IMR-90 (cell line): ENCODE measurements around the gene THSD8. TPM values are rescaled to one million over a fixed set of nuclear protein-coding genes. Genes with fewer than 3 reads are reported as not detected.
A peak's percentile ranks its signal among the peaks of the same experiment; 100 is the strongest.

Source experiments
- ATAC-seq: fragments of 200-7000 bp; cut with Tn5 transposase; 2 replicates; pipeline ENCODE4 v1.9.1; 2020; ENCODE audit warnings: low read depth, mild to moderate bottlenecking, moderate library complexity
- BruUV-seq: library from RNA; stranded (reverse); fragments of 400-500 nt; replicated peaks from 2 replicates; lab custom pipeline; 2021; lab: Mats Ljungman, UMichigan
- CTCF ChIA-PET: fragments of 300-600 bp; formaldehyde crosslinking; extraction: SDS; loops from one replicate; lab custom pipeline; 2021; ENCODE audit warnings: antibody characterized with exemption; lab: Yijun Ruan, JAX
- POLR2A ChIA-PET: fragments of 300-600 bp; sonication (Branson Sonifier 250); formaldehyde crosslinking; loops from one replicate; lab custom pipeline; 2022; ENCODE audit warnings: antibody characterized with exemption; ENCODE audit not compliant: unreplicated experiment; lab: Charles Lee
- DNase-seq: peaks from one replicate; pipeline ENCODE4 v3.0.0; 2013
- H2AFZ ChIP-seq: replicated peaks from 2 replicates; pipeline ENCODE3; 2013; ENCODE audit warnings: low read length, mild to moderate bottlenecking; ENCODE audit not compliant: poor library complexity
- H2AK5ac ChIP-seq: 2 replicates; pipeline ENCODE4 v1.6.1; 2013; ENCODE audit warnings: low read depth, low read length, inconsistent platforms
- H2AK9ac ChIP-seq: replicated peaks from 2 replicates; pipeline ENCODE3; 2013; ENCODE audit warnings: mild to moderate bottlenecking, low read depth, low read length, moderate library complexity; ENCODE audit not compliant: poor library complexity
- H2BK120ac ChIP-seq: 2 replicates; pipeline ENCODE4 v1.6.1; 2013; ENCODE audit warnings: low read depth, low read length, inconsistent platforms
- H2BK15ac ChIP-seq: 3 replicates; pipeline ENCODE4 v1.6.1; 2013; ENCODE audit warnings: low read depth, low read length, inconsistent platforms
- H2BK20ac ChIP-seq: 2 replicates; pipeline ENCODE4 v1.6.1; 2013; ENCODE audit warnings: low read depth, mild to moderate bottlenecking, inconsistent platforms, low read length, moderate library complexity
- H2BK5ac ChIP-seq: 2 replicates; pipeline ENCODE4 v1.6.1; 2013; ENCODE audit warnings: mild to moderate bottlenecking, low read depth, low read length, inconsistent platforms; ENCODE audit not compliant: poor library complexity, severe bottlenecking
- H3K14ac ChIP-seq: replicated peaks from 2 replicates; pipeline ENCODE4 v1.6.1; 2013; ENCODE audit warnings: low read depth, low read length, inconsistent platforms
- H3K18ac ChIP-seq: 2 replicates; pipeline ENCODE4 v1.6.1; 2013; ENCODE audit warnings: low read depth, low read length, control low read depth
- H3K23ac ChIP-seq: 2 replicates; pipeline ENCODE4 v1.6.1; 2013; ENCODE audit warnings: low read depth, low read length, inconsistent platforms
- H3K27ac ChIP-seq: 2 replicates; pipeline ENCODE4 v1.5.1; 2013; ENCODE audit warnings: mild to moderate bottlenecking, control low read depth, low read length; ENCODE audit not compliant: insufficient read depth
- H3K27me3 ChIP-seq: 2 replicates; pipeline ENCODE4 v1.6.1; 2013; ENCODE audit warnings: low read length; ENCODE audit not compliant: control insufficient read depth, insufficient read depth
- H3K36me3 ChIP-seq: 2 replicates; pipeline ENCODE4 v1.6.1; 2013; ENCODE audit warnings: low read length, mixed read lengths; ENCODE audit not compliant: control insufficient read depth, insufficient read depth
- H3K4ac ChIP-seq: 2 replicates; pipeline ENCODE4 v1.6.1; 2013; ENCODE audit warnings: low read depth, low read length, inconsistent platforms
- H3K4me1 ChIP-seq: 2 replicates; pipeline ENCODE4 v1.6.1; 2013; ENCODE audit warnings: low read length, mixed read lengths; ENCODE audit not compliant: control insufficient read depth, insufficient read depth
- H3K4me2 ChIP-seq: 2 replicates; pipeline ENCODE4 v1.6.1; 2013; ENCODE audit warnings: low read depth, mild to moderate bottlenecking, control low read depth, low read length, moderate library complexity
- H3K4me3 ChIP-seq: 2 replicates; pipeline ENCODE4 v1.5.1; 2013; ENCODE audit warnings: low read depth, mild to moderate bottlenecking, control low read depth, low read length, moderate library complexity; ENCODE audit not compliant: insufficient read depth
- H3K56ac ChIP-seq: 2 replicates; pipeline ENCODE4 v1.6.1; 2013; ENCODE audit warnings: low read length, inconsistent platforms; ENCODE audit not compliant: insufficient read depth; ENCODE audit errors: extremely low read depth
- H3K79me1 ChIP-seq, 2 experiments: 2 replicates each; pipeline ENCODE4 v1.6.1; 2013; ENCODE audit warnings: low read length in 2 of 2, inconsistent platforms in 1 of 2, low read depth in 1 of 2
- H3K9ac ChIP-seq: 2 replicates; pipeline ENCODE4 v1.6.1; 2013; ENCODE audit warnings: low read depth, low read length, control low read depth
- H3K9me1 ChIP-seq: 2 replicates; pipeline ENCODE4 v1.6.1; 2013; ENCODE audit warnings: low read length, inconsistent platforms; ENCODE audit not compliant: insufficient read depth
- H3K9me3 ChIP-seq: 2 replicates; pipeline ENCODE4 v1.6.1; 2013; ENCODE audit warnings: low read length; ENCODE audit not compliant: control insufficient read depth, insufficient read depth
- H4K20me1 ChIP-seq: 2 replicates; pipeline ENCODE4 v1.6.1; 2013; ENCODE audit warnings: low read length, inconsistent platforms; ENCODE audit not compliant: insufficient read depth
- H4K5ac ChIP-seq: 2 replicates; pipeline ENCODE4 v1.6.1; 2013; ENCODE audit warnings: mild to moderate bottlenecking, low read depth, low read length, control low read depth
- H4K8ac ChIP-seq, 2 experiments: 2 replicates each; pipeline ENCODE4 v1.6.1; 2013; ENCODE audit warnings: low read depth in 2 of 2, low read length in 2 of 2, control low read depth in 1 of 2, inconsistent platforms in 1 of 2
- H4K91ac ChIP-seq: 2 replicates; pipeline ENCODE4 v1.6.1; 2013; ENCODE audit warnings: low read depth, low read length, inconsistent platforms; ENCODE audit not compliant: insufficient read depth
- MAZ ChIP-seq: IDR thresholded peaks from 2 replicates; pipeline ENCODE4 v1.6.1; 2012; ENCODE audit warnings: low read depth, mild to moderate bottlenecking, low read length, improper control_type of control experiment, moderate library complexity, borderline replicate concordance
- POLR2A ChIP-seq: IDR thresholded peaks from 2 replicates; pipeline ENCODE4 v1.6.1; 2012; ENCODE audit warnings: mild to moderate bottlenecking, low read depth, low read length
- WGBS, 2 experiments: methylation state at CpG; one replicate each; pipeline versions ENCODE4 v1.1.5 to v1.1.7; 2013; ENCODE audit warnings: missing lambda C conversion rate in 2 of 2; ENCODE audit not compliant: insufficient read length in 1 of 2; ENCODE audit errors: extremely low coverage in 2 of 2; 5-methylcytosine and 5-hydroxymethylcytosine counted together
- dilution Hi-C: fragments of 300-500 bp; cut with HindIII; formaldehyde crosslinking; loops from one replicate; pipeline ENCODE4 v1.14.3; 2018; ENCODE audit warnings: low sequenced_read_pairs; ENCODE audit not compliant: unreplicated experiment
- in situ Hi-C: fragments of 300-500 bp; cut with MboI; formaldehyde crosslinking; loops from 3 replicates; pipeline ENCODE4 v1.14.3; 2019; ENCODE audit warnings: low sequenced_read_pairs, inconsistent platforms, mixed read lengths
- intact Hi-C: fragments of 100-400 bp; cut with micrococcal nuclease; formaldehyde crosslinking; loops from 2 replicates; pipeline ENCODE4 v1.10.0; 2022
- polyA plus RNA-seq, 3 experiments: library from polyadenylated mRNA; depleted of rRNA; stranded (reverse); fragments of >200 nt; gene quantifications; 2 replicates each; pipeline ENCODE4 v1.2.3, GENCODE V29; 2012; ENCODE audit warnings: low replicate concordance in 1 of 3
- total RNA-seq: library from RNA; depleted of rRNA; stranded (reverse); fragments of >200 nt; gene quantifications from 2 replicates; pipeline ENCODE4 v1.2.3, GENCODE V29; 2012

The THSD8 gene
- total and polyA plus RNA-seq, 2 of the 4 experiments (the other 2 are of a cell fraction), result 0.68 TPM; not detected in 1

DNA sequence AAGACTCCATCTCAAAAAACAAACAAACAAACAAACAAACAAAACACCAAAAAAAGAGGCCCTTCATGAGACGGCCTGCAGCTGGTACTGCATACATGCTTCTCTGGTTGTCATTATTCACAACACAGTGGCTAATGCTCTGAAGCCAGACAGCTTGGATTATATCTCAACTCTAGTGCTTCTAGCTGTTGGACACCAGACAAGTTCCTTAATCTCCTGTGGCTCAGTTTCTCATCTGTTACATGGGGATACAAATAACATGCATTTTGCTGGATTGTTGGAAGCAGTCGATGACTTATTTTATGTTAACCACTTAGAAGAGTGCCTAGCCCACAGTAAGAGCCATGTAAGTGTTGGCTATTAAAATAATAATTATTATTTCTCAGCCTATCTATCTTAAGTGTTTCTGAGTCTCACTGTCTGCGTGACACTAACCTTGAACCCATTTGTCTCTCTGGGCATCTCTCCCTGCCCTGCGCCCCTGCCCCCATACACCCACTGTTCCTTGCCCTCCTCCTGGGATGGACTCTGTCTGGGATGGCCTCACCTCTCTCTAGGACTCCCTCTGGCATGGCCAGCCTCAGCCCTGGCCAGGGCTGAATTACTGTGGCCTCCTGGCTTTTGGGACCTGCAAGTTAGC lies 13.7 kb upstream of the THSD8 start:
- Histone ChIP-seq H3K14ac (peak overlapping the region; percentile 70; the same call in 1 of the 2 replicates), H3K4me2 (peak overlapping the region; percentile 51), H3K36me3 (no peaks in the 10 kb centered on the region), H4K5ac (peak overlapping the region; percentile 68), H3K18ac (peak overlapping the region; percentile 39), H2AK5ac (peak overlapping the region; percentile 99), H3K4ac (peak overlapping the region; percentile 89), H3K4me3 (no peak overlapping the region), H2AFZ (peak overlapping the region; percentile 77), H3K4me1 (peaks cover 40% of the 10 kb centered on the region), H2BK20ac (peak overlapping the region; percentile 86), H3K9me3 (no peaks in the 10 kb centered on the region), H3K9ac (peak overlapping the region; percentile 34; the same call in 1 of the 2 replicates), H2BK5ac (peak overlapping the region; percentile 91), H4K8ac (peak overlapping the region; percentile 59 to 93; a peak in 3 of 4 replicates), H4K20me1 (peaks cover 19% of the 10 kb centered on the region), H3K27me3 (no peaks in the 10 kb centered on the region), H3K9me1 (peaks cover 17% of the 10 kb centered on the region), H3K56ac (no peak overlapping the region; the same call in 1 of the 2 replicates), H3K23ac (peak overlapping the region; percentile 62; the same call in 1 of the 2 replicates), H3K27ac (peak overlapping the region; percentile 89), H2BK15ac (peak overlapping the region; percentile 36; the same call in 2 of the 3 replicates), H3K79me1 (peaks cover 0 to 38% of the 10 kb centered on the region in 2 experiments; a peak in 2 of 4 replicates), H4K91ac (peak overlapping the region; percentile 85), H2AK9ac (peak overlapping the region; percentile 82), H2BK120ac (peak overlapping the region; percentile 86)
- ChIA-PET CTCF (interaction anchor here (1.1 to 1.2 kb wide), 2 partner anchors 10 to 22 kb away, joined by 3 to 4 read pairs; no protein-coding TSS in a partner anchor), POLR2A (no interaction called here)
- ATAC-seq (no peak), DNase-seq (no peak)
- no TSS peak for BruUV-seq
- in situ Hi-C loops (loop anchor here (25.0 kb wide), 1 partner anchor 1049 kb away; no protein-coding TSS in a partner anchor), dilution Hi-C loops (no loop called here), intact Hi-C loops (no loop called here)
- 41% methylated on average over 2 of the region's 4 CpGs; no CpG with 5 or more reads in 1 of the 2 experiments for WGBS, 2 experiments
- TF ChIP-seq MAZ (no peak), POLR2A (peak; percentile 3)
